C4-2B (cell line): ENCODE results near the gene GSS.

Source experiments
- CTCF ChIP-seq: fragments of 450-650 bp; conservative IDR thresholded peaks from 2 replicates; pipeline ENCODE4 v1.5.1; 2017; ENCODE audit warnings: mild to moderate bottlenecking
- ZFX ChIP-seq: fragments of 450-650 bp; IDR thresholded peaks from 2 replicates; pipeline ENCODE4 v1.6.1; 2017

DNA sequence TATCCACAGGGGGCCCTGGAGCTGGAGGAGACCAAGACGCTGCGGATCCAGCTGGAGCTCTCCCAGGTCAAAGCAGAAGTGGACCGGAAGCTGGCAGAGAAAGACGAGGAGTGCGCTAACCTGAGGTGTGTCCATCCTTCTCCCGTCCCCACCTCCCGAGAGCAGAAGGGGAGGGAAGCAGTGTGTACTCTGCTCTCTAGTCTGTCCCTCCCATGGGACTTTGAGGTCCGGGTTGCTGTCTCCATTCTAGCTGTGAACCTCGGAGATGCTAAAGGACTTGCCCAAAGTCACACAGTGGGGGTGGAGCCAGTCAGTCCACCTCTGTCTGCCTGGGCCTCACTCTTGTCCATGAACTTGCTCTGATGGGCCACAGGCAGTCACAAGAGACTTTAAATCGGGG lies 44.2 kb upstream of the GSS start:
- TF ChIP-seq CTCF (no peak), ZFX (no peak)
